Left lung (tissue), 10 donors: ENCODE measurements around the gene RUVBL2. TPM values are rescaled to one million over a fixed set of nuclear protein-coding genes. Genes with fewer than 3 reads are reported as not detected.

ENCODE experiments used
- ATAC-seq: fragments of 200-7000 bp; cut with Tn5 transposase; one replicate; pipeline ENCODE4 v1.9.1; 2020; ENCODE audit warnings: moderate library complexity
- DNase-seq, 4 donors: peaks; one replicate each; pipeline ENCODE4 v3.0.0-alpha.2; 2013 to 2020
- H3K27ac ChIP-seq, 2 donors: fragments of 200-600 bp; sonication (generic) in 1 of 2; one replicate each; pipeline versions ENCODE4 v1.5.0 to v1.8.0; 2020 to 2021
- H3K27me3 ChIP-seq, 2 donors: fragments of 200-600 bp; sonication (generic) in 1 of 2; one replicate each; pipeline versions ENCODE4 v1.5.0 to v1.8.0; 2020 to 2021
- H3K36me3 ChIP-seq, 2 donors: fragments of 200-600 bp; sonication (generic) in 1 of 2; one replicate each; pipeline versions ENCODE4 v1.5.0 to v1.8.0; 2020 to 2021
- H3K4me1 ChIP-seq, 2 donors: fragments of 200-600 bp; one replicate each; pipeline ENCODE4 v1.8.0; 2021
- H3K4me3 ChIP-seq, 2 donors: fragments of 200-600 bp; sonication (generic) in 1 of 2; one replicate each; pipeline versions ENCODE4 v1.5.0 to v1.8.0; 2020 to 2021; ENCODE audit warnings: mild to moderate bottlenecking in 1 of 2
- H3K9me3 ChIP-seq, 2 donors: fragments of 200-600 bp; sonication (generic) in 1 of 2; one replicate each; pipeline versions ENCODE4 v1.5.0 to v1.8.0; 2020 to 2021
- CTCF ChIP-seq, 2 donors: fragments of 200-600 bp; sonication (generic) in 1 of 2; IDR thresholded peaks; one replicate each; pipeline versions ENCODE4 v1.5.0 to v1.8.0; 2021; ENCODE audit warnings: antibody characterized with exemption in 2 of 2
- intact Hi-C, 2 donors: fragments of 100-400 bp; cut with DNase I; formaldehyde crosslinking; loops; one replicate each; pipeline versions ENCODE4 v1.11.2 to v1.14.2; 2022
- polyA plus RNA-seq, 6 donors: library from polyadenylated mRNA; unstranded; fragments of 120-200 nt; gene quantifications; one replicate each; pipeline ENCODE4 v1.2.1, GENCODE V29; 2013; ENCODE audit not compliant: insufficient read length in 6 of 6
- total RNA-seq, 2 donors: library from RNA; stranded (reverse); fragmentation: NEBNext Ultra II Directional; extraction: Animal tissue kit (Norgen Biotek cat#: 25700); gene quantifications; one replicate each; pipeline ENCODE4 v1.2.1, GENCODE V29; 2021
- donor health status: DM: no; HTN: yes; CAD: no.
- donor health status: DM: no; HTN: no; CAD: no.

RUVBL2 gene
- total and polyA plus RNA-seq, 8 donors, result 46.6 to 83.7 (median 73.9) TPM

GRCh38 chr19:48991011-48991609 lies 2.6 kb upstream of the RUVBL2 start:
- ATAC-seq (no peak), DNase-seq (no peak)
- TF ChIP-seq CTCF (IDR thresholded peaks at IDR 0.05), result no peak
- no peaks in the 10 kb centered on the region for H3K9me3 ChIP-seq
- H3K27me3 ChIP-seq, result no peaks in the 10 kb centered on the region
- peaks cover 0 to 45% of the 10 kb centered on the region in 2 donors for H3K36me3 ChIP-seq
- H3K4me1 ChIP-seq, result peaks cover 18 to 43% of the 10 kb centered on the region in 2 donors
- intact Hi-C loops, result no loop called here
- peak overlapping the region in 1 of 2 donors; percentile 56 for H3K4me3 ChIP-seq
- H3K27ac ChIP-seq, result no peak overlapping the region

- DNase-seq, result peak in 2 of 4 donors; percentile 78 to 80
- intact Hi-C loops, result no loop called here
- TF ChIP-seq CTCF (IDR thresholded peaks at IDR 0.05), result no peak
Measured at GRCh38 chr19:48991873-48992580, 1.7 kb upstream of the RUVBL2 start.

GRCh38 chr19:48992581-48993174 lies 1.0 kb upstream of the RUVBL2 start:
- H3K9me3 ChIP-seq, result no peaks in the 10 kb centered on the region
- intact Hi-C loops, result no loop called here
- H3K27ac ChIP-seq, result peak overlapping the region; percentile 86 to 92
- peaks cover 0 to 33% of the 10 kb centered on the region in 2 donors for H3K36me3 ChIP-seq
- no peaks in the 10 kb centered on the region for H3K27me3 ChIP-seq
- peak overlapping the region; percentile 56 to 63 for H3K4me3 ChIP-seq
- no peak for TF ChIP-seq CTCF (IDR thresholded peaks at IDR 0.05)
- peaks cover 18 to 43% of the 10 kb centered on the region in 2 donors for H3K4me1 ChIP-seq
- DNase-seq (peak in 1 of 4 donors; percentile 50), ATAC-seq (peak; percentile 11)

More at GRCh38 chr19:48991873-48992580, 1.7 kb upstream of the RUVBL2 start:
- no peaks in the 10 kb centered on the region for H3K27me3 ChIP-seq
- H3K9me3 ChIP-seq, result no peaks in the 10 kb centered on the region
- peak overlapping the region; percentile 86 to 92 for H3K27ac ChIP-seq
- peaks cover 18 to 43% of the 10 kb centered on the region in 2 donors for H3K4me1 ChIP-seq
- H3K4me3 ChIP-seq, result peak overlapping the region; percentile 56 to 63
- ATAC-seq, result peak; percentile 67
- peaks cover 0 to 38% of the 10 kb centered on the region in 2 donors for H3K36me3 ChIP-seq

GRCh38 chr19:48994035-48994386 lies 324 bp downstream of the RUVBL2 start:
- H3K4me1 ChIP-seq, result peaks cover 18 to 43% of the 10 kb centered on the region in 2 donors
- no peak for DNase-seq
- intact Hi-C loops, result no loop called here

More at GRCh38 chr19:48994035-48994386, 324 bp downstream of the RUVBL2 start:
- Histone ChIP-seq H3K27me3 (no peaks in the 10 kb centered on the region), H3K27ac (peak overlapping the region; percentile 86 to 92), H3K36me3 (peaks cover 0 to 20% of the 10 kb centered on the region in 2 donors), H3K9me3 (no peaks in the 10 kb centered on the region), H3K4me3 (peak overlapping the region; percentile 56 to 63)
- TF ChIP-seq CTCF (IDR thresholded peaks at IDR 0.05), result no peak
- no peak for ATAC-seq
